Measurements from ENCODE around the gene ARL6IP6.
A peak's percentile ranks its signal among the peaks of the same experiment; 100 is the strongest.

The ARL6IP6 gene

GRCh38 chr2:152718076-152718908 is at the start of gene ARL6IP6:
TSS of gene ARL6IP6 (plus strand) at chr2:152718620. CDS start at chr2:152718625, 5 bp downstream.
- DNase-seq (ENCODE audit: low read depth in 2 of 3, low spot score in 2 of 3): peak; percentile 75 to 85 (median 80)

- no peak for DNase-seq (ENCODE audit: low read depth in 2 of 3, low spot score in 2 of 3)
Observed at GRCh38 chr2:152674334-152674733, 44.1 kb upstream of the ARL6IP6 start.

- DNase-seq (ENCODE audit: low read depth in 2 of 3, low spot score in 2 of 3): no peak
Observed at GRCh38 chr2:152676461-152676860, 42.0 kb upstream of the ARL6IP6 start.

GRCh38 chr2:152678808-152679207 is 39.6 kb upstream of the ARL6IP6 start:
- DNase-seq (ENCODE audit: low read depth in 2 of 3, low spot score in 2 of 3): no peak

- DNase-seq (ENCODE audit: low read depth in 2 of 3, low spot score in 2 of 3): no peak
Observed at GRCh38 chr2:152682663-152683062, 35.8 kb upstream of the ARL6IP6 start.

- no peak for DNase-seq (ENCODE audit: low read depth in 2 of 3, low spot score in 2 of 3)
Observed at GRCh38 chr2:152683400-152683799, 35.0 kb upstream of the ARL6IP6 start.

- DNase-seq (ENCODE audit: low read depth in 2 of 3, low spot score in 2 of 3): no peak
Observed at GRCh38 chr2:152686321-152686720, 32.1 kb upstream of the ARL6IP6 start.

GRCh38 chr2:152693033-152693432 is 25.4 kb upstream of the ARL6IP6 start:
- DNase-seq (ENCODE audit: low read depth in 2 of 3, low spot score in 2 of 3): no peak

- DNase-seq (ENCODE audit: low read depth in 2 of 3, low spot score in 2 of 3): no peak
Observed at GRCh38 chr2:152694161-152694661, 24.2 kb upstream of the ARL6IP6 start.

- DNase-seq (ENCODE audit: low read depth in 2 of 3, low spot score in 2 of 3): no peak
Observed at GRCh38 chr2:152695763-152696162, 22.7 kb upstream of the ARL6IP6 start.

GRCh38 chr2:152696476-152696875 is 21.9 kb upstream of the ARL6IP6 start:
- no peak for DNase-seq (ENCODE audit: low read depth in 2 of 3, low spot score in 2 of 3)

GRCh38 chr2:152701198-152701597 is 17.2 kb upstream of the ARL6IP6 start:
- no peak for DNase-seq (ENCODE audit: low read depth in 2 of 3, low spot score in 2 of 3)

- DNase-seq (ENCODE audit: low read depth in 2 of 3, low spot score in 2 of 3): no peak
Observed at GRCh38 chr2:152706477-152707021, 11.9 kb upstream of the ARL6IP6 start.

- no peak for DNase-seq (ENCODE audit: low read depth in 2 of 3, low spot score in 2 of 3)
Observed at GRCh38 chr2:152708742-152709141, 9.7 kb upstream of the ARL6IP6 start.

- DNase-seq (ENCODE audit: low read depth in 2 of 3, low spot score in 2 of 3): no peak
Observed at GRCh38 chr2:152710713-152711112, 7.7 kb upstream of the ARL6IP6 start.

GRCh38 chr2:152715112-152715511 is 3.3 kb upstream of the ARL6IP6 start:
- no peak for DNase-seq (ENCODE audit: low read depth in 2 of 3, low spot score in 2 of 3)

GRCh38 chr2:152715854-152716428 is 2.5 kb upstream of the ARL6IP6 start:
- DNase-seq (ENCODE audit: low read depth in 2 of 3, low spot score in 2 of 3): no peak

GRCh38 chr2:152716805-152717227 is 1.6 kb upstream of the ARL6IP6 start:
- DNase-seq (ENCODE audit: low read depth in 2 of 3, low spot score in 2 of 3): peak in 1 of 3 experiments; percentile 12

- peak; percentile 92 to 97 (median 94) for DNase-seq (ENCODE audit: low read depth in 2 of 3, low spot score in 2 of 3)
Observed at GRCh38 chr2:152717228-152718075, 968 bp upstream of the ARL6IP6 start, which contains the start of gene PRPF40A. TSS of gene PRPF40A (minus strand) at chr2:152717461. CDS start at chr2:152717439, 22 bp downstream.

- DNase-seq (ENCODE audit: low read depth in 2 of 3, low spot score in 2 of 3): no peak
Observed at GRCh38 chr2:152718909-152719645, 657 bp downstream of the ARL6IP6 start.
